ENCODE data around the gene DHRSX. TPM values are rescaled to one million over a fixed set of nuclear protein-coding genes. Genes with fewer than 3 reads are reported as not detected.
"Not testable (repeated sequence)": the region's sequence is repeated elsewhere in the genome, so short reads cannot be mapped to it uniquely, and the experiment has no call there.

DHRSX gene
- total and polyA plus RNA-seq, 12 donors = 6.4 to 68.6 (median 27.7) TPM

DNA sequence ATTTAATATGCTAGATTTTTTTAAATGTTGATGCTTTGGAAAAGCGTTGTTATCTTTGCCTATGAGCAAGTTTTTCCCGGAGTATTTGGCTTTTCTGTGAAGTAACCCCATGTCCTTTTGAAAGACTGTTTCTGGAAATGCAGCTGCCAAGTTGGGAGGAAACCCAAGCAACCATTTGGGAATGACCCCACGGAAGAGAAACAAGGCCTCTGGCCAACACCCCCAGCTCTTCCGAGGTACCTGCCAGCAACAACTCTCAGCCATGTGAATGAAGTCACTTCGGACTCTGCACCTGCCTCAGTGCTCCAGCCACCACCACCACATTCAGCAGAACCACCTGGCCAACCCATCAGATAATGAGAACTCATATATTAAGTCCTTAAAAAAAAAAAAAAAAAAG is 36.2 kb upstream of the DHRSX start:
- no peak overlapping the region for H3K27ac ChIP-seq
- intact Hi-C loops (cut with DNase I) = no loop called here
- no peak for TF ChIP-seq POLR2A (IDR thresholded peaks at IDR 0.05)
- TF ChIP-seq, protein P1, sequence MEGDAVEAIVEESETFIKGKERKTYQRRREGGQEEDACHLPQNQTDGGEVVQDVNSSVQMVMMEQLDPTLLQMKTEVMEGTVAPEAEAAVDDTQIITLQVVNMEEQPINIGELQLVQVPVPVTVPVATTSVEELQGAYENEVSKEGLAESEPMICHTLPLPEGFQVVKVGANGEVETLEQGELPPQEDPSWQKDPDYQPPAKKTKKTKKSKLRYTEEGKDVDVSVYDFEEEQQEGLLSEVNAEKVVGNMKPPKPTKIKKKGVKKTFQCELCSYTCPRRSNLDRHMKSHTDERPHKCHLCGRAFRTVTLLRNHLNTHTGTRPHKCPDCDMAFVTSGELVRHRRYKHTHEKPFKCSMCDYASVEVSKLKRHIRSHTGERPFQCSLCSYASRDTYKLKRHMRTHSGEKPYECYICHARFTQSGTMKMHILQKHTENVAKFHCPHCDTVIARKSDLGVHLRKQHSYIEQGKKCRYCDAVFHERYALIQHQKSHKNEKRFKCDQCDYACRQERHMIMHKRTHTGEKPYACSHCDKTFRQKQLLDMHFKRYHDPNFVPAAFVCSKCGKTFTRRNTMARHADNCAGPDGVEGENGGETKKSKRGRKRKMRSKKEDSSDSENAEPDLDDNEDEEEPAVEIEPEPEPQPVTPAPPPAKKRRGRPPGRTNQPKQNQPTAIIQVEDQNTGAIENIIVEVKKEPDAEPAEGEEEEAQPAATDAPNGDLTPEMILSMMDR (IDR thresholded peaks at IDR 0.05) = no peak
- H3K36me3 ChIP-seq (replicated peaks in 1 of 2) = no peaks in the 10 kb centered on the region
- H3K4me1 ChIP-seq (replicated peaks in 1 of 2) = no peaks in the 10 kb centered on the region
- WGBS, 4 donors = 64 to 86% (median 76%) methylated on average over 5 of the region's 5 CpGs
- no peaks in the 10 kb centered on the region for H3K9me3 ChIP-seq (replicated peaks in 1 of 3)
- H3K4me3 ChIP-seq = no peak overlapping the region
- no peaks in the 10 kb centered on the region for H3K27me3 ChIP-seq
- DNase-seq = no peak

DNA sequence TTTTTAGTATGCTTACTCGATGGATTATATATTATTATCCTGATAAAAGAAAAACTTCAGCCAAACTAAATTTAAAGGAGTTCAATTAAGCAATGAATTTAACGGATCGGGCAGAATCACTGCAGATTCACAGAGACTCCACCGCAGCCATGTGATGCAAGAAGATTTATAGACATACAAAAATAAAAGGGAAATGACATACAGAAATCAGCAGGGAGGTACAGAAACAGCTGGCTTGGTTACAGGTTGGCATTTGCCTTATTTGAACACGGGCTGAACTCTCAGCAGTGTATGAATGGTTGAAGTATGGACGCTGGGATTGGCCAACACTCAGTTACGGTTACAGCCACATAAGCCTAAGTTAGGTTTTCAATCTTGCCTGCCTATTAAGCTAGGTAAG is 35.4 kb upstream of the DHRSX start:
- 75 to 80% (median 77%) methylated on average over 7 of the region's 7 CpGs for WGBS, 4 donors
- intact Hi-C loops (cut with DNase I) = no loop called here
- no peaks in the 10 kb centered on the region for H3K4me1 ChIP-seq (replicated peaks in 1 of 2)
- H3K36me3 ChIP-seq (replicated peaks in 1 of 2) = no peaks in the 10 kb centered on the region
- H3K9me3 ChIP-seq (replicated peaks in 1 of 3) = no peaks in the 10 kb centered on the region
- TF ChIP-seq, protein P1 (IDR thresholded peaks at IDR 0.05) = no peak
- TF ChIP-seq POLR2A (IDR thresholded peaks at IDR 0.05) = no peak
- no peak for DNase-seq
- no peak overlapping the region for H3K4me3 ChIP-seq
- no peak overlapping the region for H3K27ac ChIP-seq
- H3K27me3 ChIP-seq = no peaks in the 10 kb centered on the region

DNA sequence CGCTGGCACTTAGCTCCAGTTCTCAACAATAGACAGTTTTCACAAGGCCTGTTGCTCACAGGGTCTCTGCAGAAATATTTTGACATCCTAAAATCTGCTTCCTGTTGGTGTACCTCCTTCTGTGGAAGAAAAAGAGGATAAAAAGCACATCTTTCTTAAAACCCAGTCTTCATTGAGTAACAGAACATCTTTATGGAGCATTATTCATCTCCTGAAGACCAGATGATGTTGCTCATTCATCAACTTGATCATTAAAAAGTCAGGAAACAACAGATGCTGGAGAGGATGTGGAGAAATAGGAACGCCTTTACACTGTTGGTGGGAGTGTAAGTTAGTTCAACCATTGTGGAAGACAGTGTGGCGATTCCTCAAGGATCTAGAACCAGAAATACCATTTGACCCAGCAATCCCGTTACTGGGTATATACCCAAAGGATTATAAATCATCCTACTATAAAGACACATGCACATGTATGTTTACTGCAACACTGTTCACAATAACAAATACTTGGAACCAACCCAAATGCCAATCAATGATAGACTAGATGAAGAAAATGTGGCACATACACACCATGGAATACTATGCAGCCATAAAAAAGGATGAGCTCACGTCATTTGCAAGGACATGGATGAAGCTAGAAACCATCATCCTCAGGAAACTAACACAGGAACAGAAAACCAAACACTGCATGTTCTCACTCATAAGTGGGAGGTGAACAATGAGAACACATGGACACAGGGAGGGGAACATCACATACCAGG is 33.7 kb upstream of the DHRSX start:
- intact Hi-C loops (cut with DNase I); H3K36me3 ChIP-seq (replicated peaks in 1 of 2); H3K9me3 ChIP-seq (replicated peaks in 1 of 3); DNase-seq; H3K4me1 ChIP-seq (replicated peaks in 1 of 2); H3K4me3 ChIP-seq; H3K27me3 ChIP-seq; H3K27ac ChIP-seq: not testable (repeated sequence)
- WGBS, 4 donors = 55 to 66% (median 62%) methylated on average over 5 of the region's 5 CpGs

DNA sequence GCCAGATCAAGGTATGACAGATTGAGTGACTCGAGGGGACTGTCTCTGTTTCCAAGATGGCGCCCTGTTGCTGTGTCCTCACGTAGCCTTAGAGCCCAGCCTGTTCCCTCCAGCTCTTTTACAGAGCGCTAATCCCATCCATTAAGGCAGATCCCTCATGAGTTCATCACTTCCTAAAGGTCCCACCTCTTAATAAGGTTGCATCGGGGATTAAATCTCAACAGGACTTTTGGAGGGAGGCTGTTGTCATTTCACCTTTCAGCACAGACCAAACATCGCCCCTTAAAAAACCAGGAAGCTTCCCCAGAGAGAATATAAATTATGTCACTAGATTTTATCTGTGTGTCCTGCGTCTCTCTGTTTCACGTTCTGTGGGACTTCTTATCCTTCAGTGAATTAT is 32.6 kb upstream of the DHRSX start:
- intact Hi-C loops (cut with DNase I) = no loop called here
- 34 to 55% (median 53%) methylated on average over 6 to 8 of the region's 8 CpGs for WGBS, 4 donors
- TF ChIP-seq POLR2A (IDR thresholded peaks at IDR 0.05) = no peak
- TF ChIP-seq, protein P1 (IDR thresholded peaks at IDR 0.05) = no peak
- Histone ChIP-seq H3K27me3 (no peaks in the 10 kb centered on the region), H3K4me3 (no peak overlapping the region), H3K4me1 (replicated peaks in 1 of 2) (no peaks in the 10 kb centered on the region), H3K36me3 (replicated peaks in 1 of 2) (no peaks in the 10 kb centered on the region), H3K9me3 (replicated peaks in 1 of 3) (no peaks in the 10 kb centered on the region), H3K27ac (no peak overlapping the region)
- DNase-seq = no peak

DNA sequence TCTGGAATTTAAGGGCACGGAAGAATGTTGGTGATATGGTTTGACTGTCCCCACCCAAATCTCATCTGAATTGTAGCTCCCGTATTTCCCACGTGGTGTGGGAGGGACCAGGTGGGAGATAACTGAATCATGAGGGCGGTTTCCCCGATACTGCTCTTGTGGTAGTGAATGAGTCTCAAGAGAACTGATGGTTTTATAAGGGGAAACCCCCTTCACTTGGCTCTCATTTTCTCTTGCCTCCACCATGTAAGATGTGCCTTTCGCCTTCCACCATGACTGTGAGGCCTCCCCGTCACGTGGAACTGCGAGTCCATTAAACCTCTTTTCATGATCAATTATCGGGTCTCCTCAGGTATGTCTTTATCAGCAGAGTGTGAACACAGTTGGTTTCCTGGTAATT is 25.6 kb upstream of the DHRSX start:
- Histone ChIP-seq H3K9me3 (replicated peaks in 1 of 3) (no peaks in the 10 kb centered on the region), H3K36me3 (replicated peaks in 1 of 2) (no peaks in the 10 kb centered on the region), H3K4me3 (no peak overlapping the region), H3K4me1 (replicated peaks in 1 of 2) (no peaks in the 10 kb centered on the region), H3K27ac (no peak overlapping the region), H3K27me3 (no peaks in the 10 kb centered on the region)
- no peak for DNase-seq
- intact Hi-C loops (cut with DNase I) = no loop called here
- WGBS, 4 donors = 81 to 89% (median 86%) methylated on average over 10 of the region's 10 CpGs
- TF ChIP-seq, protein P1 (IDR thresholded peaks at IDR 0.05) = no peak
- TF ChIP-seq POLR2A (IDR thresholded peaks at IDR 0.05) = no peak

Data from adrenal gland (tissue), 12 donors.